Panc1 (cell line): ENCODE results near the gene BABAM2. TPM values are rescaled to one million over a fixed set of nuclear protein-coding genes. Genes with fewer than 3 reads are reported as not detected.
A peak's percentile ranks its signal among the peaks of the same experiment; 100 is the strongest.

ENCODE experiments used
- ATAC-seq: fragments of 200-7000 bp; cut with Tn5 transposase; 2 replicates; pipeline ENCODE4 v1.9.1; 2020; ENCODE audit warnings: mild to moderate bottlenecking, moderate library complexity
- BruUV-seq: library from RNA; stranded (reverse); fragments of 400-500 nt; replicated peaks from 2 replicates; lab custom pipeline; 2021; lab: Mats Ljungman, UMichigan
- CTCF ChIA-PET: fragments of 300-600 bp; sonication (Branson Sonifier 250); formaldehyde crosslinking; loops from one replicate; lab custom pipeline; 2022; ENCODE audit warnings: antibody characterized with exemption; lab: Charles Lee
- POLR2A ChIA-PET: fragments of 300-600 bp; sonication (Branson Sonifier 250); formaldehyde crosslinking; loops from one replicate; lab custom pipeline; 2022; ENCODE audit warnings: antibody characterized with exemption; lab: Charles Lee
- DNase-seq: peaks from one replicate; pipeline ENCODE4 v3.0.0-alpha.2; 2010; ENCODE audit warnings: low read depth, low spot score
- H3K27ac ChIP-seq: 2 replicates; pipeline ENCODE4 v1.5.1; 2011; ENCODE audit warnings: mild to moderate bottlenecking, low read length, inconsistent platforms
- H3K27me3 ChIP-seq: fragments of 200-500 bp; sonication (Bioruptor generic); 2 replicates; pipeline ENCODE4 v1.6.0; 2014; ENCODE audit warnings: low read length, inconsistent platforms; ENCODE audit not compliant: control insufficient read depth, insufficient read depth
- H3K36me3 ChIP-seq: fragments of 200-500 bp; sonication (Bioruptor generic); 2 replicates; pipeline ENCODE4 v1.5.1; 2014; ENCODE audit warnings: inconsistent platforms, mild to moderate bottlenecking, low read length, moderate library complexity; ENCODE audit not compliant: control insufficient read depth, insufficient read depth
- H3K4me1 ChIP-seq: 2 replicates; pipeline ENCODE4 v1.5.1; 2011; ENCODE audit warnings: inconsistent platforms, mild to moderate bottlenecking, low read length, moderate library complexity; ENCODE audit not compliant: control insufficient read depth, insufficient read depth
- H3K4me3 ChIP-seq, 2 experiments: 2 replicates each; pipeline ENCODE4 v1.5.1; 2011 to 2012; ENCODE audit warnings: low read depth in 2 of 2, low read length in 2 of 2, mild to moderate bottlenecking in 2 of 2, inconsistent platforms in 1 of 2, moderate library complexity in 1 of 2
- H3K9me3 ChIP-seq: fragments of 200-500 bp; sonication (Bioruptor generic); 2 replicates; pipeline ENCODE4 v1.5.1; 2014; ENCODE audit warnings: low read depth, mild to moderate bottlenecking, inconsistent platforms, low read length, moderate library complexity; ENCODE audit not compliant: control insufficient read depth, insufficient read depth
- POLR2AphosphoS5 ChIP-seq: IDR thresholded peaks from 2 replicates; pipeline ENCODE4 v1.6.1; 2012; ENCODE audit warnings: mild to moderate bottlenecking, low read depth, low read length, moderate library complexity
- REST ChIP-seq, 2 experiments: IDR thresholded peaks; 2 replicates each; pipeline ENCODE4 v1.6.1; 2011 to 2012; ENCODE audit warnings: low read depth in 2 of 2, control low read depth in 1 of 2, low read length in 1 of 2, mild to moderate bottlenecking in 1 of 2, moderate library complexity in 1 of 2; ENCODE audit not compliant: insufficient read depth in 1 of 2
- SIN3A ChIP-seq: IDR thresholded peaks from 2 replicates; pipeline ENCODE4 v1.6.1; 2012; ENCODE audit warnings: low read depth, mild to moderate bottlenecking, low read length, moderate library complexity, borderline replicate concordance; ENCODE audit not compliant: insufficient read depth
- TCF7L2 ChIP-seq: IDR thresholded peaks from 2 replicates; pipeline ENCODE4 v1.6.1; 2011; ENCODE audit warnings: mild to moderate bottlenecking, low read depth, low read length, inconsistent platforms
- in situ Hi-C: cut with HindIII; loops from 2 replicates; pipeline ENCODE4 v1.10.0; 2016; ENCODE audit warnings: low sequenced_read_pairs, low pct_unique_long_range_greater_than_20kb
- intact Hi-C: fragments of 100-400 bp; cut with micrococcal nuclease; formaldehyde crosslinking; loops from one replicate; pipeline ENCODE4 v1.10.0; 2022; ENCODE audit not compliant: unreplicated experiment
- total RNA-seq: library from RNA; stranded (reverse); gene quantifications from one replicate; pipeline ENCODE4 v1.2.1, GENCODE V29; 2021; ENCODE audit not compliant: unreplicated experiment
- TF ChIP-seq, protein P1 (sequence below): fragments of 450-650 bp; IDR thresholded peaks from 2 replicates; pipeline ENCODE4 v1.5.1; 2017; ENCODE audit warnings: mild to moderate bottlenecking

The BABAM2 gene
- total RNA-seq, 1 experiment from 2014 or later: 31.2 TPM

- Histone ChIP-seq H3K36me3 (no peaks in the 10 kb centered on the region), H3K27ac (no peak overlapping the region), H3K27me3 (no peaks in the 10 kb centered on the region), H3K4me3 (no peak overlapping the region), H3K4me1 (no peaks in the 10 kb centered on the region), H3K9me3 (no peaks in the 10 kb centered on the region)
- ChIA-PET POLR2A (no interaction called here), CTCF (no interaction called here)
- intact Hi-C loops (no loop called here), in situ Hi-C loops (no loop called here)
- BruUV-seq: no TSS peak
- no peak for TF ChIP-seq POLR2AphosphoS5
- no peak for TF ChIP-seq SIN3A
- TF ChIP-seq REST (IDR thresholded peaks at IDR 0.05; ENCODE audit: insufficient read depth in 1 of 2, low read depth in 2 of 2, low read length in 1 of 2): no peak
- no peak for TF ChIP-seq TCF7L2
- TF ChIP-seq, protein P1, sequence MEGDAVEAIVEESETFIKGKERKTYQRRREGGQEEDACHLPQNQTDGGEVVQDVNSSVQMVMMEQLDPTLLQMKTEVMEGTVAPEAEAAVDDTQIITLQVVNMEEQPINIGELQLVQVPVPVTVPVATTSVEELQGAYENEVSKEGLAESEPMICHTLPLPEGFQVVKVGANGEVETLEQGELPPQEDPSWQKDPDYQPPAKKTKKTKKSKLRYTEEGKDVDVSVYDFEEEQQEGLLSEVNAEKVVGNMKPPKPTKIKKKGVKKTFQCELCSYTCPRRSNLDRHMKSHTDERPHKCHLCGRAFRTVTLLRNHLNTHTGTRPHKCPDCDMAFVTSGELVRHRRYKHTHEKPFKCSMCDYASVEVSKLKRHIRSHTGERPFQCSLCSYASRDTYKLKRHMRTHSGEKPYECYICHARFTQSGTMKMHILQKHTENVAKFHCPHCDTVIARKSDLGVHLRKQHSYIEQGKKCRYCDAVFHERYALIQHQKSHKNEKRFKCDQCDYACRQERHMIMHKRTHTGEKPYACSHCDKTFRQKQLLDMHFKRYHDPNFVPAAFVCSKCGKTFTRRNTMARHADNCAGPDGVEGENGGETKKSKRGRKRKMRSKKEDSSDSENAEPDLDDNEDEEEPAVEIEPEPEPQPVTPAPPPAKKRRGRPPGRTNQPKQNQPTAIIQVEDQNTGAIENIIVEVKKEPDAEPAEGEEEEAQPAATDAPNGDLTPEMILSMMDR: no peak
- DNase-seq (no peak), ATAC-seq (no peak)
Observed at GRCh38 chr2:27915191-27915590, 24.7 kb downstream of the BABAM2 start.

- intact Hi-C loops: no loop called here
- no peak overlapping the region for H3K27ac ChIP-seq
Observed at GRCh38 chr2:27915874-27916273, 25.3 kb downstream of the BABAM2 start.

More at GRCh38 chr2:27915874-27916273, 25.3 kb downstream of the BABAM2 start:
- Histone ChIP-seq H3K36me3 (no peaks in the 10 kb centered on the region), H3K4me3 (no peak overlapping the region), H3K4me1 (no peaks in the 10 kb centered on the region), H3K27me3 (no peaks in the 10 kb centered on the region), H3K9me3 (no peaks in the 10 kb centered on the region)
- in situ Hi-C loops: no loop called here
- DNase-seq (no peak), ATAC-seq (no peak)
- TF ChIP-seq REST (IDR thresholded peaks at IDR 0.05; ENCODE audit: insufficient read depth in 1 of 2, low read depth in 2 of 2, low read length in 1 of 2) (no peak), POLR2AphosphoS5 (no peak), TCF7L2 (0 out of 2 replicates have a peak, but pooled peaks have one; percentile 37), SIN3A (no peak)
- TF ChIP-seq, protein P1: no peak
- POLR2A ChIA-PET: no interaction called here
- CTCF ChIA-PET: no interaction called here
- no TSS peak for BruUV-seq
